HG03097 (cell line): ENCODE results near the gene ATP6V0E1.

Source experiments
- ATAC-seq: cut with Tn5 transposase; IDR thresholded peaks from one replicate; pipeline ENCODE4 v1.9.1; 2021; ENCODE audit not compliant: unreplicated experiment, low FRiP score

Gene ATP6V0E1

DNA sequence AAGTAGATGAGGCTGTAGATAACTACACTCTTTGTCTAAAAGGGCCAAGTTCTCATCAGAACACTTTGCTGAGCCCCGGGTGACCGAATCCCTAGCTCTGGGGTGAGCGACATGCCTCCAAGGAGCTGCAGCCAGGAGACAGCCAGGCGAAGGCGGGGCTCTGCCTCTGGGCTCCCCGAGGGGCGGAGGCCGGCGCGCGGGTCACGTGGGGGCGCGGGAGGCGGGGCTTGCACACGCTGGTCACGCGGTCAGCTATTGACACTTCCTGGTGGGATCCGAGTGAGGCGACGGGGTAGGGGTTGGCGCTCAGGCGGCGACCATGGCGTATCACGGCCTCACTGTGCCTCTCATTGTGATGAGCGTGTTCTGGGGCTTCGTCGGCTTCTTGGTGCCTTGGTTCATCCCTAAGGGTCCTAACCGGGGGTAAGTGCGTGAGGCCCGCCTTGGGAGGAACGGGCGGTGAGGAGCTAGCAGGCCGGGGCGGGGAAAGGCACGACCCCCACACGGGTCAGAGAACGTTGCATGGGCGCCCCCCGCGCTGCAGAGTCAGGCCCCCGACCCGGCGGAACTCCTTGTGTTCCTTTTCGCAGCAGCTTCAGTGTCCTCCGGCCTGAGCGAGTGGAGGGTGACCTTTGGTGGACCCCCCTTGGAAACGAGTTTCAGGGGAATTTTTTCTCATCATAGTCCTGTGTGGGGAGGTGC, at the start of gene ATP6V0E1:
TSS of gene ATP6V0E1 (plus strand) at position 230 of the 702 bp plus-strand sequence. CDS start at position 320, 90 bp downstream.
- ATAC-seq: peak; percentile 88

DNA sequence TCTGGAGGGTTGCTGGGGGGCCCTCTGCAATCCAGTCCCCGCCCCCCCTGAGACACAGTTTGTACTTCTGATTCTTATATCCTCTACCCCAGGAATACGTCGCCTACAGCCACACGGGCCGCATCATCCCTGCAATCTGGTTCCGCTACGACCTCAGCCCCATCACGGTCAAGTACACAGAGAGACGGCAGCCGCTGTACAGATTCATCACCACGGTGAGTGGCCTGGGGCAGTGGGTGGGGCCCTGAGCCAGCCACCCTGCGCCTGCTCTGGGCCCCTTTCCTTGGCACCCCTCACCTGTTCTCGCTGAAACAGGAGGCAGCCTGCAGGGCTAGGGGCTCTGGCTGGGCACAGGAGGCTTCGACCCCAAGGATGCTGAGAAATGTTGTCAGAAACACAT, 48.5 kb upstream of the ATP6V0E1 start:
- ATAC-seq: no peak

DNA sequence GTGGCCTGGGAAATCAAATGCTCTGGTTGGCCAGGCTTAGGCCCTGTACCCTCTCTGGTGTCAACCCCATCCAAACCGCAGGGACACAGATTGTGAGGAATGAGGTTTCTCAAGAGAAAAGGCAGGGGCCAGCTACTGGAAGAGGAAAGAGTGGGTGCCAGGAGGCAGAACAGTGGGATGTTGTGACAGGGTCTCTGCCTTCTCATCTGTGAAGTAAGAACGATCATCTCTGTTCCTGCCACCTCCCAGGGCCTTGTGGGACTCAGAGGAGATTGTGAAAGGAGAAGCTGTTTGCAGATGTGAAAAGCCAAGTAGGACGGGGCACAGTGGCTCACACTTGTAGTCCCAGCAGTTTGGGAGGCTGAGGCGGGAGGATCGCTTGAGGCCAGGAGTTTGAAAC, 47.2 kb upstream of the ATP6V0E1 start:
- ATAC-seq: no peak

DNA sequence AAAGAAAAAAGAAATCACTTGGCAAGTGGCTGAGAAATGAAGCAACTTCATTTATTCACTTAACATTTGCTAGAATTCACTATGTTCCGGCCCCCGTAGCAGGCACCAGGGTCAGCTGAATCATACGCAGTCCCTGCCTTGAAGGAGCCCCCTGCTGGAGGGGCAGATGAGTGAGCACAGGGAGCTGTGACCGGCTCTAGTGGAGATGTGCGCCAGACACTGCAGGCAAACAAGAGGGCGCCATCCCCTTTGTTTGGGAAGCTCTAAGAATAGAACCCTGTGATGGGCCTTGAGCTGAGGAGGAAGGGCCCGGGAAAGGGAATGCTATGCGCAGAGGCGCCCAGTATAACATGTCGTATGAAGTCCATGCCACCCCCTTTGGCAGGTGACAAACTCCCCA, 44.5 kb upstream of the ATP6V0E1 start:
- no peak for ATAC-seq

- no peak for ATAC-seq
These were observed 43.8 kb upstream of the ATP6V0E1 start for GRCh38 chr5:172939611-172940267.

DNA sequence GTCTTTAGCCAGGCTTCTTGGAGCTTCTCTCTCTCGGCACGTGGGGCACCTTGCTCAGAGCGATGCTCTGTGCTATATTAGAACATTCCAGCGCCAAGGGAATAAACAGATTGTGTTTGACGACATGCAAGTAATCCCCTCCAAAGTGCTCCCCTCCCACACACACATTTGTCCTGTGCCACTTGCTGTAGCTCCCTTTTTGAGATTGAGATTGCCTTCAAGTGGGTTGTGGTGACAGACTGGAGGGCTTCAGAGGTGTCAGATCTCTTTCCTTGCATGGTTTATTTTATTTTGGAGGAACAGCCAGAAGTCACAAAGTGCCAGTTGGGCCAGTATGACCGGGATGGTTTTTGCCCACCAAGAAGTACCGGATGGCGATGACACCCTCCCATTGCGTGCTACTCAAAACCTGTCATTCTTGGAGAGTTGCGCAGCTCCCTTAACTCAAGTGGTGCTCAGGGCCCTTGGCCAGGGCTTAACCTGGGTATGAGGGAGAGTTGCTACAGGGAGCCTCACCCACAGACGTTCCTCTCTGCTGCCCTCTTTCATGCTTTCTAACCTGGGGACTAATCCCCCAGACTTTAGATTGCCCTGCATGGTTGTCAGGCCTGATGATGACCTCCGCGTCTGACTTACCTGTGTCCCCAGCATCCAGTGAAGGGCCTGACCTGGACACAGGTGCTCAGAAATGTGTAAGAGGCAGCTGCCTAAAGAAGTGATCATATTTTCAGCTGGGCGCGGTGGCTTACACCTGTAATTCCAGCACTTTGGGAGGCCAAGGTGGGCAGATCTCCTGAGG, 43.1 kb upstream of the ATP6V0E1 start:
- no peak for ATAC-seq

- ATAC-seq: no peak
These were observed 42.5 kb upstream of the ATP6V0E1 start for GRCh38 chr5:172941067-172941516.

GRCh38 chr5:172942556-172942955, 41.0 kb upstream of the ATP6V0E1 start:
- ATAC-seq: no peak

GRCh38 chr5:172943283-172943841, 40.2 kb upstream of the ATP6V0E1 start:
- ATAC-seq: no peak

GRCh38 chr5:172943906-172944305, 39.7 kb upstream of the ATP6V0E1 start:
- no peak for ATAC-seq

- ATAC-seq: no peak
These were observed 38.8 kb upstream of the ATP6V0E1 start for GRCh38 chr5:172944741-172945140.

- no peak for ATAC-seq
These were observed 38.4 kb upstream of the ATP6V0E1 start for GRCh38 chr5:172945151-172945550.

- no peak for ATAC-seq
These were observed 37.4 kb upstream of the ATP6V0E1 start for GRCh38 chr5:172946146-172946545.

GRCh38 chr5:172949426-172949825, 34.1 kb upstream of the ATP6V0E1 start:
- no peak for ATAC-seq

DNA sequence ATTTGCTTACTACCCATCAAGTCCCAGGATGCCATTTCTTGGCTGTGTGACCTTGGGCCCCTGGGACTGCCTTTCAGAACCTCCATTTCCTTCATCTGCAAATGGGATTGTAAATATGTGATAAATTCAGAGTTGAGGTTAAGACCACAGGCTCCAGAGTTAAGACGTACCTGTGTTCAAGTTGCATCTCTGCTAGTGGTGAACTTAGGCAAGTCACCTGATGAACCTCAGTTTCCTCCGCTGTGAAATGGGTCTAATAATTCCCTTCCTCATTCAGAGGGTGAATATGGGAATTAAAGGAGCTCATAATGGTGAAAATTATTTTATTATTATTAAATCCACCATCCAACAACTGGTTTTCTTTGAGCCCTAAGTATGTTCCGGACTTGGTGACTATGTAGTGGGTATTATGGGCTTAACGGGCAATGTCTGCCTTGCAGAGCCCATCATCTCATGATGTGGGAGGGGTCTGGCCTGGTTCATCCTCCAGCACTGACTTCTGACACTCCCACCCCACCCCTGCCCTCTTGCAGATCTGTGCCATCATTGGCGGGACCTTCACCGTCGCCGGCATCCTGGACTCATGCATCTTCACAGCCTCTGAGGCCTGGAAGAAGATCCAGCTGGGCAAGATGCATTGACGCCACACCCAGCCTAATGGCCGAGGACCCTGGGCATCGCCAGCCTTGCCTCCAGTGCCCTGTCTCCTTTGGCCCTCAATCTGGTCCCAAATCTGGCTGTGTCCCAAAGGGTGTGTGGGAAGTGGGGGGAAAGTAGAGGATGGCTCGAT, 33.2 kb upstream of the ATP6V0E1 start:
- ATAC-seq: no peak

- no peak for ATAC-seq
These were observed 32.1 kb upstream of the ATP6V0E1 start for GRCh38 chr5:172951371-172952033.

DNA sequence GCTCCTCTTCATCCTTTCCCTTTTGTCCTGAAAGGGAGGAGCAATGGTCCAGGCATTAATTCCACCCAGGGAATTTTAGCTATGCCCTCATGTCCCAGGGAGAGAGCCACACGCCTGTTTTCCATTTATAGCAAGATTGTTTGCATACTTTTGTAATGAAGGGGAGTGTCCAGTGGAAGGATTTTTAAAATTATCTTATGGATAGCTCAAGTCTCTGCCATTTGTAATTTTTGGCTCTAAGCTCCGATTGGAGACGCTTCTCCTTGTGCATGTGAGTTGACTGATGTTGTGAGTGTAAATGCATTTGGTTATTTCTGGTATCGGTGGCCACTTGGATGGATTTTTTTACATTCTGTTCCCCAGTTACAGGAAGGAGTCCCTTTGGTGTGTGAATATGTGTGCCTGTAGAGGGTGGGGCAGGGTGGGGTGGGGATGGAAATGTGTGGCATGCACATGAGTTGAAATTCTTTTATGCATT, 31.5 kb upstream of the ATP6V0E1 start:
- ATAC-seq: no peak

DNA sequence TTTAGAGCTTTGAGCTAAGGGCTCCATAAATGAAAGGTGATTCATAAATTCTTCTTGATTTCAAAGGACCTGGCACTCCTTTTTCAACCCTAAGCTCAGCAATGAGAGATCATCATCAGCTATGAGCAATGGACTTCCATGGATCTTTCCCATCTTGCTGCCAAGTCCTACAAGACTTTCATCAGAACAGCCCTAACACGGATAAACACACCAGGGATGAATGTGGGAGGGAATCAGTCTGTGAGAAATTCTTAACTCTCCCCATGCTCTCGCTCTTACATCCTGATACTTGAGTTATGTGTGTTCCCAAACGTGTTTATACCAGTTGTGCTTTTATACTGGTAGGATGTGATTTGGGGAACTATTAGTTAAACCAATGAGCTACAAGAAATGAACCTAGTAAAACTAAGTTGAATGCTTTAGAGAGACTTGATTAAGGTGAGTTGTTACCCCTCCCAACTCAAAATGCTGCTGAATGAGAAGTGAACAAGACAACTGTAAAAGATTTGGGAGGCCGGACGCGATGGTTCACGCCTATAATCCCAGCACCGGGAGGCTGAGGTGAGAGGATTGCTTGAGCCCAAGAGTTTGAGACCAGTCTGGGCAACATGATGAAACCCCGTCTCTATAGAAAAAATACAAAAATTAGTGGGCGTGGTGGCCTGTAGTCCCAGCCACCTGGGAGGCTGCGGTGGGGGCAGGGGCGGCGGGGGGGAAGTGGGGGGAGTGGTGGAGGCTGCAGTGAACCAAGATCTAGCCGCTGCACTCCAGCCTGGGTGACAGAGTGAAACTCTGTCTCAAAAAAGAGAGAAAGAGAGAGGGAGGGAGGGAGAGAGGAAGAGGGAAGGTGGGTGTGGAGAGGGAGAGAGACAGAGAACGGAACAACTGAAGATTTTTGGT, 29.5 kb upstream of the ATP6V0E1 start:
- no peak for ATAC-seq

DNA sequence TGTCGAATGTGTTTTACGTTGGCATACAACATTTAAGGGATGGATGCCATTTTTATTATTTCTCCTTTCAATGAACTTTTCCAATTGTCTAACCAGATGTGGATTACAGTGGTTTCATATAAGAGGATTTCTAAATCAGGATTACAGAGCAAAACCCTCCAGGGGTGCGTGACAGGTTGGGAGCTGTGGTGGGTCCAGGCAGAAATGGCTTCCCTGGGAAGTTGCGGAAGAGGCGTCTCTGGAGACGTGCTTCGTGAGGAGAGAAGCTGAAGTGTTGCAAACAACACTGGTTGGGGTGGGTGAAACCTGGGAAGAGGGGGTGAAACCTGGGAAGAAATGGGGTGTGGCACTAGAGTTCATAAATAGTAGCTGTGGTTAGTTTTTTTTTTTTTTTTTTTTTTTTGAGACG, 28.8 kb upstream of the ATP6V0E1 start:
- ATAC-seq: no peak
